ENCODE measurements around the gene SLC25A15.

Gene SLC25A15

GRCh38 chr13:40770609-40770933, 18.8 kb upstream of the SLC25A15 start (continued):
- TF ChIP-seq TRIM28 (IDR thresholded peaks at IDR 0.05; ENCODE audit: borderline replicate concordance, low read length) (no peak), ZNF837 (tag by site-specific recombination; IDR thresholded peaks at IDR 0.05) (no peak), MYNN (tag by site-specific recombination; IDR thresholded peaks at IDR 0.05; ENCODE audit: borderline replicate concordance) (no peak)
- TF ChIP-seq, protein P1, sequence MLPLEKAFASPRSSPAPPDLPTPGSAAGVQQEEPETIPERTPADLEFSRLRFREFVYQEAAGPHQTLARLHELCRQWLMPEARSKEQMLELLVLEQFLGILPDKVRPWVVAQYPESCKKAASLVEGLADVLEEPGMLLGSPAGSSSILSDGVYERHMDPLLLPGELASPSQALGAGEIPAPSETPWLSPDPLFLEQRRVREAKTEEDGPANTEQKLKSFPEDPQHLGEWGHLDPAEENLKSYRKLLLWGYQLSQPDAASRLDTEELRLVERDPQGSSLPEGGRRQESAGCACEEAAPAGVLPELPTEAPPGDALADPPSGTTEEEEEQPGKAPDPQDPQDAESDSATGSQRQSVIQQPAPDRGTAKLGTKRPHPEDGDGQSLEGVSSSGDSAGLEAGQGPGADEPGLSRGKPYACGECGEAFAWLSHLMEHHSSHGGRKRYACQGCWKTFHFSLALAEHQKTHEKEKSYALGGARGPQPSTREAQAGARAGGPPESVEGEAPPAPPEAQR (tag by site-specific recombination; IDR thresholded peaks at IDR 0.05), result no peak

DNA sequence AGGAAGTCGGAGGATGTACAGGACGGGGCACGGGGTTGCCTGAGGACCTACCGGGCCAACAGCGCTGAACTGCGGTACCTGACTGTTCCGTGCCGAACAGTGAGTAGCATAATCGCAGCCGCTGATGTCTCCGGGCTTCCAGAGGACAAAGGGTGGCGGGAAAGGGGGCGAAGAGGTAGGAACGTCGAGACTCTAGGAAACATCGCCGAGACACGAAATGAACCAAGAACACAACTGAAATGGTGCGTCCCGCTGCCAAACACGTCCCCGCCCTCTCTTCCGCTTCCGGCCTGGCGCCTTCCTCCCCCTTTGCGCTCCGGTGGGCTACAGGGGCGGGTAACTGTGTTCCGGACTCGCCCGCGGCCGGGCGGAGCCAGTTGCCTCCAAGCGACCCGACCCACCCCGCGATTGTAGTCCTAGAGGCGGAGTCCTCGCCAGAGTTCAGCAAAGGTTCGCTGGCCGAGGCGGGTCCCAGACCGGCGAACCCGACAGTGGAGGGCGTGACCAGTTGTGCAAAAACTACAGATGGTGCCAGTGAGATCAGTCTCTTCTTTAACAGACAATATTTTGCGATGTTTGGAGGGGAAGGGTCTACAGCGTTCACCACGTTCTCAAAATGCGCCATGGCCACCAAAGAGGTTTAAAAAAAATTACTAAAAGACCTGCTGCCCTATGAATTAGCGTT, 18.3 kb upstream of the SLC25A15 start, which contains the start of gene MRPS31:
TSS of gene MRPS31 (minus strand) at position 257 of the 685 bp plus-strand sequence. CDS start at position 203, 54 bp downstream.
- H3K4me1 ChIP-seq (ENCODE audit: control insufficient read depth, insufficient read depth, low read length), result no peaks in the 10 kb centered on the region
- peak within 1 kb of the TSS; percentile 67 for H3K27ac ChIP-seq (ENCODE audit: extremely low read depth, low read depth, low read length)
- H3K9me3 ChIP-seq (ENCODE audit: control insufficient read depth, insufficient read depth, low read depth, low read length), result no peaks in the 10 kb centered on the region
- ChIA-PET CTCF (interaction anchor here (0.6 to 1.0 kb wide), 2 partner anchors 9 to 1011 kb away, joined by 3 to 4 read pairs; no protein-coding TSS in a partner anchor), POLR2A (interaction anchor here (0.6 to 0.7 kb wide), 2 partner anchors 456 to 1155 kb away, joined by 3 to 5 read pairs; no protein-coding TSS in a partner anchor)
- peaks cover 0 to 3% of the 10 kb centered on the region in 2 experiments; a peak in 1 of 3 replicates for H3K36me3 ChIP-seq (ENCODE audit: control insufficient read depth in 2 of 2, insufficient read depth in 1 of 2, low read length in 2 of 2)
- H3K4me3 ChIP-seq (ENCODE audit: low read depth, low read length), result peak within 1 kb of the TSS; percentile 91
- TF ChIP-seq ZNF610 (tag by site-specific recombination; IDR thresholded peaks at IDR 0.05; ENCODE audit: borderline replicate concordance) (peak; percentile 91), ZNF433 (tag by site-specific recombination; IDR thresholded peaks at IDR 0.05; ENCODE audit: low read depth) (0 out of 2 replicates have a peak, but pooled peaks have one; percentile 45), ZSCAN5A (tag by site-specific recombination; IDR thresholded peaks at IDR 0.05) (peak; percentile 94; the same call in 1 of the 2 replicates), HOXA7 (CRISPR knock-in tag; IDR thresholded peaks at IDR 0.05; ENCODE audit: borderline replicate concordance) (no peak), ZNF416 (tag by site-specific recombination; IDR thresholded peaks at IDR 0.05) (no peak), SALL2 (tag by site-specific recombination; IDR thresholded peaks at IDR 0.05; ENCODE audit: borderline replicate concordance) (no peak), ZNF140 (tag by site-specific recombination; IDR thresholded peaks at IDR 0.05) (no peak), ZNF362 (tag by site-specific recombination; IDR thresholded peaks at IDR 0.05) (peak; percentile 11; the same call in 1 of the 2 replicates), ATF2 (tag by site-specific recombination; IDR thresholded peaks at IDR 0.05; ENCODE audit: low read depth) (no peak), ZNF148 (tag by site-specific recombination; IDR thresholded peaks at IDR 0.05; ENCODE audit: borderline replicate concordance) (peak; percentile 89; the same call in 1 of the 2 replicates), ZNF529 (tag by site-specific recombination; IDR thresholded peaks at IDR 0.05; ENCODE audit: insufficient replicate concordance) (no peak), PBX3 (CRISPR knock-in tag; IDR thresholded peaks at IDR 0.05) (peak; percentile 65; the same call in 1 of the 2 replicates), ZNF19 (tag by site-specific recombination; IDR thresholded peaks at IDR 0.05; ENCODE audit: low read depth) (no peak), PRDM6 (tag by site-specific recombination; IDR thresholded peaks at IDR 0.05) (no peak)
- TF ChIP-seq, protein P2, sequence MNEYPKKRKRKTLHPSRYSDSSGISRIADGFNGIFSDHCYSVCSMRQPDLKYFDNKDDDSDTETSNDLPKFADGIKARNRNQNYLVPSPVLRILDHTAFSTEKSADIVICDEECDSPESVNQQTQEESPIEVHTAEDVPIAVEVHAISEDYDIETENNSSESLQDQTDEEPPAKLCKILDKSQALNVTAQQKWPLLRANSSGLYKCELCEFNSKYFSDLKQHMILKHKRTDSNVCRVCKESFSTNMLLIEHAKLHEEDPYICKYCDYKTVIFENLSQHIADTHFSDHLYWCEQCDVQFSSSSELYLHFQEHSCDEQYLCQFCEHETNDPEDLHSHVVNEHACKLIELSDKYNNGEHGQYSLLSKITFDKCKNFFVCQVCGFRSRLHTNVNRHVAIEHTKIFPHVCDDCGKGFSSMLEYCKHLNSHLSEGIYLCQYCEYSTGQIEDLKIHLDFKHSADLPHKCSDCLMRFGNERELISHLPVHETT (tag by site-specific recombination; IDR thresholded peaks at IDR 0.05), result peak; percentile 99
- TF ChIP-seq, protein P3, sequence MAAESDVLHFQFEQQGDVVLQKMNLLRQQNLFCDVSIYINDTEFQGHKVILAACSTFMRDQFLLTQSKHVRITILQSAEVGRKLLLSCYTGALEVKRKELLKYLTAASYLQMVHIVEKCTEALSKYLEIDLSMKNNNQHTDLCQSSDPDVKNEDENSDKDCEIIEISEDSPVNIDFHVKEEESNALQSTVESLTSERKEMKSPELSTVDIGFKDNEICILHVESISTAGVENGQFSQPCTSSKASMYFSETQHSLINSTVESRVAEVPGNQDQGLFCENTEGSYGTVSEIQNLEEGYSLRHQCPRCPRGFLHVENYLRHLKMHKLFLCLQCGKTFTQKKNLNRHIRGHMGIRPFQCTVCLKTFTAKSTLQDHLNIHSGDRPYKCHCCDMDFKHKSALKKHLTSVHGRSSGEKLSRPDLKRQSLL (tag by site-specific recombination; IDR thresholded peaks at IDR 0.05), result peak; percentile 62
